OCI-LY3 (cell line): ENCODE data around the gene CLGN.

Source experiments
- EZH2phosphoT487 ChIP-seq: fragments of 200-600 bp; shearing (Covaris generic); IDR thresholded peaks from 2 replicates; pipeline ENCODE4 v1.6.1; 2018; ENCODE audit warnings: antibody characterized with exemption, mixed run types, low read depth
- TF ChIP-seq, protein P1 (sequence below): fragments of 200-600, 300-600 bp; sonication (generic); IDR thresholded peaks from 2 replicates; pipeline ENCODE4 v1.5.1; 2014; ENCODE audit warnings: antibody characterized with exemption, low read length, low read depth

DNA sequence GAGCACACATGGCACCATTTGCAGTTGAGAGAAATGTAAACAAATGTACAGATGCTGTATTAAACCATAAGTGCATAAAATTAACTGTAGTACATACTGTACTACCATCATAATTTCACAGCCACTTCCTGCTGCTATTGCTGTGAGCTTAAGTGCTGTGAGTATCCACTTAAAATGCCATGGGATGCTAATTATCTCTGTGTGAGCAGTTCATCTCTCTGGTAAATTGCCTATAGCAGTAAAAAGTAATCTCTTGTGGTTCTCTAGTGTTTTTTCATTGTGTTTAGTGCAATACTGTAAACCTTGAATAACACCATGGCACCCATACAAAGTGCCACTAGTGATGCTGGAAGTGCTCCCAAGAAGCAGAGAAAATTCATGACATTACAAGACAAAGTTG, 63.9 kb downstream of the CLGN start:
- TF ChIP-seq, protein P1, sequence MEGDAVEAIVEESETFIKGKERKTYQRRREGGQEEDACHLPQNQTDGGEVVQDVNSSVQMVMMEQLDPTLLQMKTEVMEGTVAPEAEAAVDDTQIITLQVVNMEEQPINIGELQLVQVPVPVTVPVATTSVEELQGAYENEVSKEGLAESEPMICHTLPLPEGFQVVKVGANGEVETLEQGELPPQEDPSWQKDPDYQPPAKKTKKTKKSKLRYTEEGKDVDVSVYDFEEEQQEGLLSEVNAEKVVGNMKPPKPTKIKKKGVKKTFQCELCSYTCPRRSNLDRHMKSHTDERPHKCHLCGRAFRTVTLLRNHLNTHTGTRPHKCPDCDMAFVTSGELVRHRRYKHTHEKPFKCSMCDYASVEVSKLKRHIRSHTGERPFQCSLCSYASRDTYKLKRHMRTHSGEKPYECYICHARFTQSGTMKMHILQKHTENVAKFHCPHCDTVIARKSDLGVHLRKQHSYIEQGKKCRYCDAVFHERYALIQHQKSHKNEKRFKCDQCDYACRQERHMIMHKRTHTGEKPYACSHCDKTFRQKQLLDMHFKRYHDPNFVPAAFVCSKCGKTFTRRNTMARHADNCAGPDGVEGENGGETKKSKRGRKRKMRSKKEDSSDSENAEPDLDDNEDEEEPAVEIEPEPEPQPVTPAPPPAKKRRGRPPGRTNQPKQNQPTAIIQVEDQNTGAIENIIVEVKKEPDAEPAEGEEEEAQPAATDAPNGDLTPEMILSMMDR, result no peak
- TF ChIP-seq EZH2phosphoT487, result no peak
